ENCODE data around the gene THEMIS2. TPM values are rescaled to one million over a fixed set of nuclear protein-coding genes. Genes with fewer than 3 reads are reported as not detected.

THEMIS2 gene
- total and polyA plus RNA-seq, 7 donors: 1.5 to 6.1 (median 3.8) TPM

DNA sequence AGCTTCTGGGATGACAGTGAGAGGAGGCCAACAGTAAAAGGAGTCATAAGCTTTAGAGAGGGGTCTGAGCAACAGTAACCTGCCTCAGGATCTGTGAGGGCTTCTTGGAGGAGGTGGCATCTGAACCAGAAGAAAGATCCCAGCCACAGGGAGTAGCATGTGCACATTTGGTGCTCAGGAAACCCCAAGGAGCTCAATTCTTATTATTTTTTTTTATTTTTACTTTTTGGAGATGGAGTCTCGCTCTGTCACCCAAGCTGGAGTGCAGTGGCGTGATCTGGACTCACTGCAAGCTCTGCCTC is 4.7 kb downstream of the THEMIS2 start:
- 97 to 100% (median 98%) methylated on average over 2 of the region's 2 CpGs for WGBS, 3 donors
- Histone ChIP-seq H3K36me3 (ENCODE audit: insufficient read depth in 1 of 2, low read depth in 1 of 2) (no peaks in the 10 kb centered on the region), H3K9me3 (no peaks in the 10 kb centered on the region), H3K4me3 (no peak overlapping the region), H3K4me1 (no peaks in the 10 kb centered on the region), H3K27ac (no peak overlapping the region), H3K27me3 (ENCODE audit: insufficient read depth in 3 of 3, low read length in 2 of 3) (peaks cover 0 to 20% (median 4%) of the 10 kb centered on the region in 3 donors)
- no peak for DNase-seq
- TF ChIP-seq, protein P1, sequence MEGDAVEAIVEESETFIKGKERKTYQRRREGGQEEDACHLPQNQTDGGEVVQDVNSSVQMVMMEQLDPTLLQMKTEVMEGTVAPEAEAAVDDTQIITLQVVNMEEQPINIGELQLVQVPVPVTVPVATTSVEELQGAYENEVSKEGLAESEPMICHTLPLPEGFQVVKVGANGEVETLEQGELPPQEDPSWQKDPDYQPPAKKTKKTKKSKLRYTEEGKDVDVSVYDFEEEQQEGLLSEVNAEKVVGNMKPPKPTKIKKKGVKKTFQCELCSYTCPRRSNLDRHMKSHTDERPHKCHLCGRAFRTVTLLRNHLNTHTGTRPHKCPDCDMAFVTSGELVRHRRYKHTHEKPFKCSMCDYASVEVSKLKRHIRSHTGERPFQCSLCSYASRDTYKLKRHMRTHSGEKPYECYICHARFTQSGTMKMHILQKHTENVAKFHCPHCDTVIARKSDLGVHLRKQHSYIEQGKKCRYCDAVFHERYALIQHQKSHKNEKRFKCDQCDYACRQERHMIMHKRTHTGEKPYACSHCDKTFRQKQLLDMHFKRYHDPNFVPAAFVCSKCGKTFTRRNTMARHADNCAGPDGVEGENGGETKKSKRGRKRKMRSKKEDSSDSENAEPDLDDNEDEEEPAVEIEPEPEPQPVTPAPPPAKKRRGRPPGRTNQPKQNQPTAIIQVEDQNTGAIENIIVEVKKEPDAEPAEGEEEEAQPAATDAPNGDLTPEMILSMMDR (IDR thresholded peaks at IDR 0.05): no peak
- intact Hi-C loops (cut with DNase I): no loop called here
- no peak for ATAC-seq

DNA sequence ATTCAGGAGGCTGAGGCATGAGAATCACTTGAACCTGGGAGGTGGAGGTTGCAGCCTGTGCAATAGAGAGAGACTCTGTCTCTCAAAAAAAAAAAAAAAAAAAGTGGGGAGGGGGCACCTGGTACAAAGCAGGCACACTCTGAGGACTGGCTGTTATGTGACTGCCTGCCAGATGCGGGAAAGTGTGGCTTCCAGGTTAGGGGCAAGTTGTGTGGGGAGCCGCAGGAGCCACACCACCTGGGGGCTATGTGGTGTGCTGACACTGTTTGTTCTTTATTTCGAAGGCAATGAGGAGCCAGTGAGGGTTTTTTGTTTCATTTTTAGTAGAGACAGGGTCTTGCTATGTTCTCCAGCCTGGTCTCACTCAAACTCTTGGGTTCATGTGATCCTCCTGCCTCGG is 5.7 kb downstream of the THEMIS2 start:
- intact Hi-C loops (cut with DNase I): no loop called here
- no peaks in the 10 kb centered on the region for H3K4me1 ChIP-seq

DNA sequence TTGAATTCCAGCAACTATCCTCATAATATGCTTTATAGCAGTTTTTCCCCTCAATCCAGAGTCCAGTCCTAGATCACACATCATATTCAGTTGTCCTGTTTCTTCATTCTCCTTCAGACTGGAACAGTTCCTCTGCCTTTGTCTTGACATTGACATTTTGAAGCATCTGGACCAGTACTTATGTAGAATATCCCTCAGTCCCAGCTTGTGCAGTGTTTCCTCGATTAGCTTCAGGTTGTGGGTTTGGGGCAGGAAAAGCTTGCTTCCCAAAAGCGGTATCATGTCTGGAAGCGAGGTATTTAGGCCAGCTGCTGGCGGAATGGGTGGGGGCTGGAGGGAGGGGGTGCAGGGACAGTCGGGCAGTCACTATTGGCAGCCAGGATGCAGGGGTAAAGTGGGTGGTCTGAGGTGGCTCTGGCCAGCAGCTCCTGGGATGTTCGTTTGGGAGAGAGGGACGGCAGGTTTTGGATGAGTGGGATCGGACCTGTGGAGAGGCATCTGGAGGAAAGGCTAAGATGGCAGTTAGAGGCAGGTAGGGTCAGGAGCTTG is 6.5 kb downstream of the THEMIS2 start:
- no peaks in the 10 kb centered on the region for H3K4me1 ChIP-seq

More for the DNA sequence above, 5.7 kb downstream of the THEMIS2 start:
- no peaks in the 10 kb centered on the region for H3K36me3 ChIP-seq (ENCODE audit: insufficient read depth in 1 of 2, low read depth in 1 of 2)
- H3K4me3 ChIP-seq: no peak overlapping the region
- H3K27ac ChIP-seq: no peak overlapping the region
- WGBS, 3 donors: 87 to 96% (median 90%) methylated on average over 4 of the region's 4 CpGs
- H3K27me3 ChIP-seq (ENCODE audit: insufficient read depth in 3 of 3, low read length in 2 of 3): peaks cover 0 to 15% (median 4%) of the 10 kb centered on the region in 3 donors
- ATAC-seq: no peak
- DNase-seq: no peak
- no peaks in the 10 kb centered on the region for H3K9me3 ChIP-seq
- TF ChIP-seq, protein P1 (IDR thresholded peaks at IDR 0.05): no peak

DNA sequence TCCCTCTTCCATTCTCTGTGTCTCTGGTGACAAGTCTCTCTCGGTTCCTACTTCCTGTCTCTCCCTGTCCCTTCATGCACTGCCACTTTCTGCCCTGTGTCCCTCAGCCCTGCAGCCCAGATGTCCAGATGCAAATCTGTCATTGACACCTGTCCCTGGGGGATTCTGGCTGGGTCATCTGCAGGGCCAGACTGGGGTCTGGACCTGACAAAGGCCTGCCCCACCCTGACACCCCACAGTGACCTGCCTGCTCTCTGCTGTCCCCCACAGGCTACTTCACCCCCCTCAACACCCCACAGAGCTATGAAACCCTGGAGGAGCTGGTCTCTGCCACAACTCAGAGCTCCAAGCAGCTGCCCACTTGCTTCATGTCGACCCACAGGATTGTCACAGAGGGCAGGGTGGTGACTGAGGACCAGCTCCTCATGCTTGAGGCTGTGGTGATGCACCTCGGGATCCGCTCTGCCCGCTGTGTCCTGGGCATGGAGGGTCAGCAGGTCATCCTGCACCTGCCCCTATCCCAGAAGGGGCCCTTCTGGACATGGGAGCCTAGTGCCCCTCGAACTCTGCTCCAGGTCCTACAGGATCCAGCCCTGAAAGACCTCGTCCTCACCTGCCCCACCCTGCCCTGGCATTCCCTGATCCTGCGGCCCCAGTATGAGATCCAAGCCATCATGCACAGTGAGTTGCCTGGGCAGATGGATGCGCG is 7.2 kb downstream of the THEMIS2 start:
- no peak overlapping the region for H3K4me3 ChIP-seq
- no peak overlapping the region for H3K27ac ChIP-seq
- H3K27me3 ChIP-seq (ENCODE audit: insufficient read depth in 3 of 3, low read length in 2 of 3): peaks cover 0 to 8% (median 4%) of the 10 kb centered on the region in 3 donors
- DNase-seq (no peak), ATAC-seq (no peak)
- TF ChIP-seq, protein P1 (IDR thresholded peaks at IDR 0.05): no peak
- no peaks in the 10 kb centered on the region for H3K4me1 ChIP-seq
- intact Hi-C loops (cut with DNase I): no loop called here
- no peaks in the 10 kb centered on the region for H3K9me3 ChIP-seq
- 75 to 76% (median 76%) methylated on average over 8 to 10 of the region's 10 CpGs for WGBS, 3 donors
- no peaks in the 10 kb centered on the region for H3K36me3 ChIP-seq (ENCODE audit: insufficient read depth in 1 of 2, low read depth in 1 of 2)

More for the DNA sequence above, 6.5 kb downstream of the THEMIS2 start:
- peaks cover 0 to 8% (median 4%) of the 10 kb centered on the region in 3 donors for H3K27me3 ChIP-seq (ENCODE audit: insufficient read depth in 3 of 3, low read length in 2 of 3)
- H3K9me3 ChIP-seq: no peaks in the 10 kb centered on the region
- H3K4me3 ChIP-seq: no peak overlapping the region
- no peak for DNase-seq
- 30 to 39% (median 32%) methylated on average over 8 of the region's 8 CpGs for WGBS, 3 donors
- no peak overlapping the region for H3K27ac ChIP-seq
- intact Hi-C loops (cut with DNase I): no loop called here
- TF ChIP-seq, protein P1 (IDR thresholded peaks at IDR 0.05): no peak
- no peaks in the 10 kb centered on the region for H3K36me3 ChIP-seq (ENCODE audit: insufficient read depth in 1 of 2, low read depth in 1 of 2)
- ATAC-seq: no peak

Measured in psoas muscle (tissue), 8 donors.